Neural cell (in vitro differentiated cells): ENCODE measurements around the gene GTPBP10.

Experiments used
- CTCF ChIP-seq: fragments of 450-650 bp; IDR thresholded peaks from 2 replicates; pipeline ENCODE4 v1.5.1; 2014; ENCODE audit warnings: antibody characterized with exemption, mild to moderate bottlenecking, moderate library complexity; ENCODE audit not compliant: poor library complexity, severe bottlenecking
- EZH2 ChIP-seq: fragments of 200-600, 300-800 bp; shearing (Covaris generic), sonication (generic); IDR thresholded peaks from 2 replicates; pipeline ENCODE4 v1.6.1; 2014; ENCODE audit warnings: antibody characterized with exemption, low read length, borderline replicate concordance, mild to moderate bottlenecking; ENCODE audit not compliant: insufficient read depth, poor library complexity, severe bottlenecking
- POLR2AphosphoS5 ChIP-seq: IDR thresholded peaks from 2 replicates; pipeline ENCODE4 v1.6.1; 2012
- RAD21 ChIP-seq: fragments of 450-650 bp; conservative IDR thresholded peaks from 2 replicates; pipeline ENCODE4 v1.6.1; 2014; ENCODE audit warnings: antibody characterized with exemption, mild to moderate bottlenecking, moderate library complexity

DNA sequence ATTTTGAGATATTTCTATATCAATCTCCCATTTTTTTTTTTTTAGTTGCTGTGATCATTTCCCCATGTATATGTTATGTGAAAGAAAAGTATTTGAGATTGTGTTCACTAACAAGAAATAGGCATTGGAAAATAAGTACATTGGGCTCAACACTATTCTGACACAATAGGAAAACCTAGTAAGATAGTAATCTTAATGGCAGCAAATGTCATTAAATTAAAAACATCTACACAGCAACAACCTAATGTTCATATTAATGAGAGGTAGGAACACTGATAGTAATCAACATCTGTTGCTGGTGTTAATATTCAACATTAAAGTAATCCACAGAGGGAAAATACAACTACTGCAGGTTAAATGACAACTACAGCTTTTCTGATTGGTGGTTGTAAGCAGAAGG, 1.5 kb upstream of the GTPBP10 start:
- no peak for TF ChIP-seq EZH2
- no peak for TF ChIP-seq CTCF
- TF ChIP-seq RAD21: no peak
- TF ChIP-seq POLR2AphosphoS5: no peak
